ENCODE results near the gene ACCS.

The ACCS gene

GRCh38 chr11:44036811-44037657 is 29.0 kb upstream of the ACCS start:
- peak; percentile 91 for TF ChIP-seq CTCF (IDR thresholded peaks at IDR 0.05; ENCODE audit: control insufficient read depth, insufficient read depth, low read depth, low read length, missing control alignments)
- DNase-seq (ENCODE audit: low read depth): peak; percentile 66
- H3K4me3 ChIP-seq (ENCODE audit: control insufficient read depth, low read depth, low read length): no peak overlapping the region

GRCh38 chr11:44037658-44037998 is 28.4 kb upstream of the ACCS start:
- TF ChIP-seq CTCF (IDR thresholded peaks at IDR 0.05; ENCODE audit: control insufficient read depth, insufficient read depth, low read depth, low read length, missing control alignments): no peak
- no peak overlapping the region for H3K4me3 ChIP-seq (ENCODE audit: control insufficient read depth, low read depth, low read length)
- DNase-seq (ENCODE audit: low read depth): no peak

- DNase-seq (ENCODE audit: low read depth): no peak
- H3K4me3 ChIP-seq (ENCODE audit: control insufficient read depth, low read depth, low read length): no peak overlapping the region
- no peak for TF ChIP-seq CTCF (IDR thresholded peaks at IDR 0.05; ENCODE audit: control insufficient read depth, insufficient read depth, low read depth, low read length, missing control alignments)
These were observed 22.9 kb upstream of the ACCS start for GRCh38 chr11:44043157-44043556.

- DNase-seq (ENCODE audit: low read depth): no peak
- no peak for TF ChIP-seq CTCF (IDR thresholded peaks at IDR 0.05; ENCODE audit: control insufficient read depth, insufficient read depth, low read depth, low read length, missing control alignments)
- H3K4me3 ChIP-seq (ENCODE audit: control insufficient read depth, low read depth, low read length): no peak overlapping the region
These were observed 19.9 kb upstream of the ACCS start for GRCh38 chr11:44046182-44046581.

- TF ChIP-seq CTCF (IDR thresholded peaks at IDR 0.05; ENCODE audit: control insufficient read depth, insufficient read depth, low read depth, low read length, missing control alignments): no peak
- no peak for DNase-seq (ENCODE audit: low read depth)
- no peak overlapping the region for H3K4me3 ChIP-seq (ENCODE audit: control insufficient read depth, low read depth, low read length)
These were observed 18.8 kb upstream of the ACCS start for GRCh38 chr11:44047298-44047697.

- no peak for TF ChIP-seq CTCF (IDR thresholded peaks at IDR 0.05; ENCODE audit: control insufficient read depth, insufficient read depth, low read depth, low read length, missing control alignments)
- no peak for DNase-seq (ENCODE audit: low read depth)
These were observed 18.1 kb upstream of the ACCS start, which contains the start of gene ACCSL for GRCh38 chr11:44047931-44048431. Gene ACCSL, plus strand, starts transcription at chr11:44047981. Its CDS starts 56 bp downstream, at chr11:44048037.

More at GRCh38 chr11:44047931-44048431, 18.1 kb upstream of the ACCS start, which contains the start of gene ACCSL:
- no peak within 1 kb of the TSS for H3K4me3 ChIP-seq (ENCODE audit: control insufficient read depth, low read depth, low read length)
